Measurements from ENCODE around the gene ADAMTS20. TPM values are rescaled to one million over a fixed set of nuclear protein-coding genes. Genes with fewer than 3 reads are reported as not detected.

The ADAMTS20 gene
- total RNA-seq, 6 donors from 2014 or later: not detected

- no peak overlapping the region for H3K27ac ChIP-seq
- TF ChIP-seq POLR2AphosphoS5 (IDR thresholded peaks at IDR 0.05): no peak
- TF ChIP-seq EP300 (IDR thresholded peaks at IDR 0.05): no peak
- TF ChIP-seq POLR2A (IDR thresholded peaks at IDR 0.05): no peak
- no peak for TF ChIP-seq CTCF (IDR thresholded peaks at IDR 0.05)
- no peak overlapping the region for H3K4me3 ChIP-seq
- no peaks in the 10 kb centered on the region for H3K36me3 ChIP-seq
- WGBS, 2 donors: 73 to 75% methylated on average over 5 of the region's 5 CpGs
- no peaks in the 10 kb centered on the region for H3K4me1 ChIP-seq
- DNase-seq (no peak), ATAC-seq (ENCODE audit: low FRiP score in 2 of 2) (no peak)
- no peaks in the 10 kb centered on the region for H3K27me3 ChIP-seq
- H3K9me3 ChIP-seq: no peaks in the 10 kb centered on the region
Measured at GRCh38 chr12:43428088-43428600, 123.9 kb downstream of the ADAMTS20 start.

GRCh38 chr12:43425361-43425760 is 126.6 kb downstream of the ADAMTS20 start:
- Histone ChIP-seq H3K9me3 (no peaks in the 10 kb centered on the region), H3K4me3 (no peak overlapping the region), H3K27ac (no peak overlapping the region), H3K36me3 (no peaks in the 10 kb centered on the region), H3K4me1 (no peaks in the 10 kb centered on the region), H3K27me3 (no peaks in the 10 kb centered on the region)
- ATAC-seq (ENCODE audit: low FRiP score in 2 of 2) (no peak), DNase-seq (no peak)
- TF ChIP-seq POLR2AphosphoS5 (IDR thresholded peaks at IDR 0.05): no peak
- TF ChIP-seq EP300 (IDR thresholded peaks at IDR 0.05): no peak
- TF ChIP-seq CTCF (IDR thresholded peaks at IDR 0.05): no peak
- no peak for TF ChIP-seq POLR2A (IDR thresholded peaks at IDR 0.05)
- WGBS, 2 donors: 83 to 85% methylated on average over 3 of the region's 3 CpGs

- Histone ChIP-seq H3K4me3 (no peak overlapping the region), H3K27me3 (no peaks in the 10 kb centered on the region), H3K9me3 (no peaks in the 10 kb centered on the region), H3K36me3 (no peaks in the 10 kb centered on the region), H3K4me1 (no peaks in the 10 kb centered on the region), H3K27ac (no peak overlapping the region)
- no peak for DNase-seq
- ATAC-seq (ENCODE audit: low FRiP score in 2 of 2): no peak
- TF ChIP-seq EP300 (IDR thresholded peaks at IDR 0.05) (no peak), POLR2A (IDR thresholded peaks at IDR 0.05) (no peak), CTCF (IDR thresholded peaks at IDR 0.05) (no peak), POLR2AphosphoS5 (IDR thresholded peaks at IDR 0.05) (no peak)
Measured at GRCh38 chr12:43416981-43417380, 135.0 kb downstream of the ADAMTS20 start.

GRCh38 chr12:43407816-43408645 is 144.0 kb downstream of the ADAMTS20 start:
- DNase-seq: no peak
- Histone ChIP-seq H3K27ac (no peak overlapping the region), H3K36me3 (no peaks in the 10 kb centered on the region), H3K4me1 (no peaks in the 10 kb centered on the region), H3K9me3 (no peaks in the 10 kb centered on the region), H3K4me3 (no peak overlapping the region), H3K27me3 (no peaks in the 10 kb centered on the region)
- no peak for TF ChIP-seq POLR2A (IDR thresholded peaks at IDR 0.05)
- TF ChIP-seq EP300 (IDR thresholded peaks at IDR 0.05): no peak
- TF ChIP-seq CTCF (IDR thresholded peaks at IDR 0.05): no peak
- no peak for TF ChIP-seq POLR2AphosphoS5 (IDR thresholded peaks at IDR 0.05)
- WGBS, 2 donors: 59 to 66% methylated on average over 1 of the region's 1 CpG
- no peak for ATAC-seq (ENCODE audit: low FRiP score in 2 of 2)

- Histone ChIP-seq H3K27ac (no peak overlapping the region), H3K36me3 (no peaks in the 10 kb centered on the region), H3K9me3 (no peaks in the 10 kb centered on the region), H3K4me1 (no peaks in the 10 kb centered on the region), H3K27me3 (no peaks in the 10 kb centered on the region), H3K4me3 (no peak overlapping the region)
- no peak for DNase-seq
- TF ChIP-seq EP300 (IDR thresholded peaks at IDR 0.05) (no peak), POLR2AphosphoS5 (IDR thresholded peaks at IDR 0.05) (no peak), POLR2A (IDR thresholded peaks at IDR 0.05) (no peak), CTCF (IDR thresholded peaks at IDR 0.05) (no peak)
- WGBS, 2 donors: 96 to 98% methylated on average over 1 of the region's 1 CpG
- no peak for ATAC-seq (ENCODE audit: low FRiP score in 2 of 2)
Measured at GRCh38 chr12:43406801-43407200, 145.2 kb downstream of the ADAMTS20 start.

Data from upper lobe of left lung (tissue), 6 donors.